ENCODE measurements around the gene FMNL2.

FMNL2 gene

GRCh38 chr2:152428800-152429582 lies 94.0 kb downstream of the FMNL2 start:
- Histone ChIP-seq H3K4me1 (peaks cover 0 to 19% (median 8%) of the 10 kb centered on the region in 4 donors), H3K9me3 (no peaks in the 10 kb centered on the region), H3K27me3 (no peaks in the 10 kb centered on the region), H3K36me3 (no peaks in the 10 kb centered on the region), H3K4me3 (no peak overlapping the region), H3K27ac (no peak overlapping the region)
- no peak for TF ChIP-seq CTCF (IDR thresholded peaks at IDR 0.05)
- intact Hi-C loops (cut with DNase I; ENCODE audit: low total_unique reads): no loop called here
- no peak for DNase-seq

- DNase-seq: no peak
- peaks cover 0 to 19% (median 9%) of the 10 kb centered on the region in 4 donors for H3K4me1 ChIP-seq
- no peaks in the 10 kb centered on the region for H3K36me3 ChIP-seq
- H3K27me3 ChIP-seq: no peaks in the 10 kb centered on the region
- H3K4me3 ChIP-seq: no peak overlapping the region
- H3K9me3 ChIP-seq: no peaks in the 10 kb centered on the region
- TF ChIP-seq CTCF (IDR thresholded peaks at IDR 0.05): no peak
- H3K27ac ChIP-seq: no peak overlapping the region
- intact Hi-C loops (cut with DNase I; ENCODE audit: low total_unique reads): no loop called here
These were observed 95.9 kb downstream of the FMNL2 start for GRCh38 chr2:152430876-152431275.

- DNase-seq: no peak
- intact Hi-C loops (cut with DNase I; ENCODE audit: low total_unique reads): no loop called here
- Histone ChIP-seq H3K4me1 (peaks cover 0 to 24% (median 12%) of the 10 kb centered on the region in 4 donors), H3K4me3 (no peak overlapping the region), H3K27ac (no peak overlapping the region), H3K27me3 (no peaks in the 10 kb centered on the region), H3K36me3 (no peaks in the 10 kb centered on the region), H3K9me3 (no peaks in the 10 kb centered on the region)
- no peak for TF ChIP-seq CTCF (IDR thresholded peaks at IDR 0.05)
These were observed 96.6 kb downstream of the FMNL2 start for GRCh38 chr2:152431370-152432098.

- Histone ChIP-seq H3K36me3 (no peaks in the 10 kb centered on the region), H3K27me3 (no peaks in the 10 kb centered on the region), H3K4me1 (peaks cover 0 to 31% (median 13%) of the 10 kb centered on the region in 4 donors), H3K27ac (no peak overlapping the region), H3K4me3 (no peak overlapping the region), H3K9me3 (no peaks in the 10 kb centered on the region)
- DNase-seq: no peak
- TF ChIP-seq CTCF (IDR thresholded peaks at IDR 0.05): no peak
- intact Hi-C loops (cut with DNase I; ENCODE audit: low total_unique reads): no loop called here
These were observed 97.3 kb downstream of the FMNL2 start for GRCh38 chr2:152432206-152432653.

- DNase-seq: no peak
- Histone ChIP-seq H3K27ac (no peak overlapping the region), H3K4me3 (no peak overlapping the region), H3K36me3 (no peaks in the 10 kb centered on the region), H3K4me1 (peaks cover 0 to 37% (median 13%) of the 10 kb centered on the region in 4 donors), H3K27me3 (no peaks in the 10 kb centered on the region), H3K9me3 (no peaks in the 10 kb centered on the region)
- TF ChIP-seq CTCF (IDR thresholded peaks at IDR 0.05): no peak
- intact Hi-C loops (cut with DNase I; ENCODE audit: low total_unique reads): no loop called here
These were observed 97.8 kb downstream of the FMNL2 start for GRCh38 chr2:152432765-152433164.
